ENCODE measurements around the gene ERCC4. TPM values are rescaled to one million over a fixed set of nuclear protein-coding genes. Genes with fewer than 3 reads are reported as not detected.

Gene ERCC4
- total RNA-seq, 1 donor from 2014 or later: 9.6 TPM

DNA sequence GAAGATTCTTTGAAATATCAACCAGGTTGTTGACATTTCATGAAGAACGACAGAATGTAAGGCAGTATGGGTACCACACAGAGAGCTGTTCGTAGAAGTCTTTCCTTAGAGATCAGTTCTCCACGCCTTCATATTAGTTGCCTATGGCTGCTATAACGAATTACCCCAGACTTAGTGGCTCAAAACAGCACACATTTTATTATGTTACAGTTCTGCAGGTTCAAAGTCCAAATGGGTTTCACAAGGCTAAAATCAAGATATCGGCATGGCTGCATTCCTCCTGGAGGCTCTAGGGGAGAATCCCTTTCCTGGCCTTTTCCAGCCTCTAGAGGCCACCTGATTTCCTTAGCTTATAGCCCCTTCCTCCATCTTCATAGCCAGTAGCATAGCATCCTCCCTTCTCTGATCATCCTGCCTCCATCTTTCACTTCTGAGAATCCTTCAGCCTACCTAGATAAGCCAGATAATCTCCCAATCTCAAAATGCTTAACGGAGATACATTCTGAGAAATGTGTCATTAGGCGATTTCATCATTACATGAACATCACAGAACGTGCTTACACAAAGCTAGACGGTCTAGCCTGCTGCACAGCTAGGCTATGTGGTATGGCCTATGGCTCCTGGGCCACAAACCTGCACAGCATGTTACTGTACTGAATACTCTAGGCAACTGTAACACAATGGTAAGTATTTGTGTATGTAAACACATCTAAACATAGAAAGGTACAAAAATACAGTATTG is 26.0 kb downstream of the ERCC4 start:
- H3K4me1 ChIP-seq: no peaks in the 10 kb centered on the region
- DNase-seq: no peak
- peaks cover 35% of the 10 kb centered on the region for H3K36me3 ChIP-seq
- TF ChIP-seq, protein P1, sequence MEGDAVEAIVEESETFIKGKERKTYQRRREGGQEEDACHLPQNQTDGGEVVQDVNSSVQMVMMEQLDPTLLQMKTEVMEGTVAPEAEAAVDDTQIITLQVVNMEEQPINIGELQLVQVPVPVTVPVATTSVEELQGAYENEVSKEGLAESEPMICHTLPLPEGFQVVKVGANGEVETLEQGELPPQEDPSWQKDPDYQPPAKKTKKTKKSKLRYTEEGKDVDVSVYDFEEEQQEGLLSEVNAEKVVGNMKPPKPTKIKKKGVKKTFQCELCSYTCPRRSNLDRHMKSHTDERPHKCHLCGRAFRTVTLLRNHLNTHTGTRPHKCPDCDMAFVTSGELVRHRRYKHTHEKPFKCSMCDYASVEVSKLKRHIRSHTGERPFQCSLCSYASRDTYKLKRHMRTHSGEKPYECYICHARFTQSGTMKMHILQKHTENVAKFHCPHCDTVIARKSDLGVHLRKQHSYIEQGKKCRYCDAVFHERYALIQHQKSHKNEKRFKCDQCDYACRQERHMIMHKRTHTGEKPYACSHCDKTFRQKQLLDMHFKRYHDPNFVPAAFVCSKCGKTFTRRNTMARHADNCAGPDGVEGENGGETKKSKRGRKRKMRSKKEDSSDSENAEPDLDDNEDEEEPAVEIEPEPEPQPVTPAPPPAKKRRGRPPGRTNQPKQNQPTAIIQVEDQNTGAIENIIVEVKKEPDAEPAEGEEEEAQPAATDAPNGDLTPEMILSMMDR (IDR thresholded peaks at IDR 0.05): no peak
- H3K27ac ChIP-seq: no peak overlapping the region
- no peaks in the 10 kb centered on the region for H3K9me3 ChIP-seq
- intact Hi-C loops (cut with DNase I): no loop called here
- H3K4me3 ChIP-seq: no peak overlapping the region
- ATAC-seq: no peak
- no peaks in the 10 kb centered on the region for H3K27me3 ChIP-seq

DNA sequence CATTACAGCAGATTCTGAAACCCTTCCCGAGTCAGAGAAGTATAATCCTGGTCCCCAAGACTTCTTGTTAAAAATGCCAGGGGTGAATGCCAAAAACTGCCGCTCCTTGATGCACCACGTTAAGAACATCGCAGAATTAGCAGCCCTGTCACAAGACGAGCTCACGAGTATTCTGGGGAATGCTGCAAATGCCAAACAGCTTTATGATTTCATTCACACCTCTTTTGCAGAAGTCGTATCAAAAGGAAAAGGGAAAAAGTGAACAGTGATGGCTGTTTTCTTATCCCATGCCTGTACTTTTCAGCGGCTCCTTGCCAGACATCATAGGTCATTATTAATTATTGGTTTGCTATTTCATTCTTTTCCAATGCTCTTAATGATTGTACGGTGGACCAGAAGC is 28.1 kb downstream of the ERCC4 start:
- intact Hi-C loops (cut with DNase I): no loop called here
- no peaks in the 10 kb centered on the region for H3K27me3 ChIP-seq
- no peak overlapping the region for H3K27ac ChIP-seq
- no peaks in the 10 kb centered on the region for H3K4me1 ChIP-seq
- H3K9me3 ChIP-seq: no peaks in the 10 kb centered on the region
- DNase-seq: no peak
- H3K36me3 ChIP-seq: peaks cover 35% of the 10 kb centered on the region
- TF ChIP-seq, protein P1 (IDR thresholded peaks at IDR 0.05): no peak
- no peak for ATAC-seq
- H3K4me3 ChIP-seq: no peak overlapping the region

DNA sequence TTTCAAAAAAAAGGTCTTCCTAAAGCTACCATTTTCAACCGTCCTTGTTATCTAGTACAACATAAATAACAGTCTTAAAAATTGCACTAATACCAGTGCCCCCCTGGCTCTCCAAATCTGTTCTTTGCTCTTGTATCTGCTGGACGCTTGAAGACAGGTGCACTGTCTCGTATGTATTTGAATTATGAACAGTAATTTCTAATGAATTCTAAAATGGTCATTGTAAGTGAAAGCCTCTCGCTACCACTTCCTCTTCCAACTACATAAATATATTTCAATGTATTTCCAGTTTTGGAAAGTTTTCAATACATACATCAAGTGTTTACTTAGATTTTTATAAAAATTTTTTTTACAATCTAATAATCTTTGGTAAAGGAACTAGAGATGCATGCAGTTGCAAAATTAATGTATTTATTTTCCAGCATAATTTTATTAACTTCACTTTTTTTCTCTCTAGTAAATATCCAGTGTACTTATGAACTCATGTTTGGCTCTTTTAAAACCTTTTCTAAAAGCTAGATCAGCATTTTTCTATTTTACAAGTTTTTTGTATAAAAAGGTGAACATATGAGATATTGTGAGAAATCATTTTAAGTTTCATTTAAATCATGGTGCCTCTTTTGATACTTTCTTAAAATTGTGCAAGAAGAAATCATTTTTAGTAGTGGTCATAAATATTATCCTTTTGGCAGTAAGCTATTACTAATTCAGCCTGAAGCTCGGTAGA is 31.0 kb downstream of the ERCC4 start:
- H3K9me3 ChIP-seq: no peaks in the 10 kb centered on the region
- TF ChIP-seq, protein P1 (IDR thresholded peaks at IDR 0.05): no peak
- no peak overlapping the region for H3K4me3 ChIP-seq
- no peak overlapping the region for H3K27ac ChIP-seq
- H3K36me3 ChIP-seq: peaks cover 22% of the 10 kb centered on the region
- no peaks in the 10 kb centered on the region for H3K4me1 ChIP-seq
- DNase-seq (no peak), ATAC-seq (no peak)
- no peaks in the 10 kb centered on the region for H3K27me3 ChIP-seq
- intact Hi-C loops (cut with DNase I): no loop called here

DNA sequence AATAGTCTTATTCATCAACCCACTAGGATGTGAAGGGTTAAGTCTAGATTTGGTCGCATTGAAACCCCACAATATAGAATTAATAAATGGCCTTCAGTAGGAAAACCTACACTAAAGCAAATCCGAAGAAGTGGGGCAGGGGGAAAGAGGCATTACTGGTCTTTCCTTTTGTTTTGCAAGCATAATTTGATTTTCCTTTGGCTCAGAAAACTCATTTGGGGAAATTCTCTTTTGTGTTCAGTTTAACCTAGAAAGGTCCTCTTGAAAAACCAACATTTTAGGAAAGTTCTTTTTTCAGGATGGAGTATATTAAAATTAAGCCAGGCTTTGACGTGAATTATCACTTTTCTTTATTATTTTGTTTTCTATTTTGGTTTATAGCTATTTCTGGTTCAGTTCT is 31.7 kb downstream of the ERCC4 start:
- TF ChIP-seq, protein P1 (IDR thresholded peaks at IDR 0.05): no peak
- Histone ChIP-seq H3K4me1 (peaks cover 4% of the 10 kb centered on the region), H3K9me3 (no peaks in the 10 kb centered on the region), H3K36me3 (peaks cover 16% of the 10 kb centered on the region), H3K27me3 (no peaks in the 10 kb centered on the region), H3K27ac (no peak overlapping the region), H3K4me3 (no peak overlapping the region)
- no peak for ATAC-seq
- no peak for DNase-seq
- intact Hi-C loops (cut with DNase I): no loop called here

DNA sequence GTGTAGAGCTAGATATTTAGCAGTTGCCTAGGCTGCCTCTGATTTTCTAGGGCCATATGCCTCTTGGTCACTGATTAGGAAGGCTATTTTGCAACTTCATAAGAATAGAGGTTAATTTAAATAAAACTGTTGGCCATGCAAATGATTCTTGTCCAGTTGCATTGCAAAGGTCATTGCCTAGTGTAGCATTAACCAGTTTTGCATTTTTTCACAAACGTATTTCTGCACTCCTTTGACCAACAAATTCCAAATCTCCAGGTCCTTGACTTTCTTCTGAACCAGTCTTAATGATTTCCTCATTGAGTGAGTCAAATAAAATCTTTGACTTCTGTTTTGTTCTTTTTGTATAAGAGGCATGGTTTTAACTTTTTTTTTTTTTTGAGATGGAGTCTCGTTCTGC is 33.5 kb downstream of the ERCC4 start:
- H3K36me3 ChIP-seq: peaks cover 4% of the 10 kb centered on the region
- TF ChIP-seq, protein P1 (IDR thresholded peaks at IDR 0.05): no peak
- no peak overlapping the region for H3K27ac ChIP-seq
- DNase-seq: no peak
- H3K27me3 ChIP-seq: no peaks in the 10 kb centered on the region
- no peak overlapping the region for H3K4me3 ChIP-seq
- no peak for ATAC-seq
- peaks cover 20% of the 10 kb centered on the region for H3K4me1 ChIP-seq
- H3K9me3 ChIP-seq: no peaks in the 10 kb centered on the region
- intact Hi-C loops (cut with DNase I): no loop called here
